ENCODE measurements around the gene CCNO.

Gene CCNO

GRCh38 chr5:55232985-55233928, at the start of gene CCNO:
TSS of gene CCNO (minus strand) at chr5:55233608. CDS start at chr5:55233523, 85 bp downstream.
- in situ Hi-C loops (cut with MboI; ENCODE audit: low sequenced_read_pairs): no loop called here

- in situ Hi-C loops (cut with MboI; ENCODE audit: low sequenced_read_pairs): no loop called here
These were observed 45.4 kb upstream of the CCNO start for GRCh38 chr5:55278778-55279177.

GRCh38 chr5:55276771-55277170, 43.4 kb upstream of the CCNO start:
- in situ Hi-C loops (cut with MboI; ENCODE audit: low sequenced_read_pairs): no loop called here

- in situ Hi-C loops (cut with MboI; ENCODE audit: low sequenced_read_pairs): no loop called here
These were observed 24.9 kb upstream of the CCNO start for GRCh38 chr5:55258339-55258738.

- in situ Hi-C loops (cut with MboI; ENCODE audit: low sequenced_read_pairs): no loop called here
These were observed 21.4 kb upstream of the CCNO start for GRCh38 chr5:55254802-55255201.

GRCh38 chr5:55250064-55250463, 16.7 kb upstream of the CCNO start:
- in situ Hi-C loops (cut with MboI; ENCODE audit: low sequenced_read_pairs): no loop called here

GRCh38 chr5:55241746-55242145, 8.3 kb upstream of the CCNO start:
- in situ Hi-C loops (cut with MboI; ENCODE audit: low sequenced_read_pairs): no loop called here

GRCh38 chr5:55236800-55237199, 3.4 kb upstream of the CCNO start:
- in situ Hi-C loops (cut with MboI; ENCODE audit: low sequenced_read_pairs): no loop called here

- in situ Hi-C loops (cut with MboI; ENCODE audit: low sequenced_read_pairs): no loop called here
These were observed 803 bp upstream of the CCNO start for GRCh38 chr5:55234121-55234700.

GRCh38 chr5:55232271-55232984, 980 bp downstream of the CCNO start:
- in situ Hi-C loops (cut with MboI; ENCODE audit: low sequenced_read_pairs): no loop called here

GRCh38 chr5:55231919-55232270, 1.5 kb downstream of the CCNO start:
- in situ Hi-C loops (cut with MboI; ENCODE audit: low sequenced_read_pairs): no loop called here

- in situ Hi-C loops (cut with MboI; ENCODE audit: low sequenced_read_pairs): no loop called here
These were observed 2.1 kb downstream of the CCNO start for GRCh38 chr5:55231029-55231918.

- in situ Hi-C loops (cut with MboI; ENCODE audit: low sequenced_read_pairs): no loop called here
These were observed 3.2 kb downstream of the CCNO start for GRCh38 chr5:55230086-55230629.

- in situ Hi-C loops (cut with MboI; ENCODE audit: low sequenced_read_pairs): no loop called here
These were observed 5.6 kb downstream of the CCNO start for GRCh38 chr5:55227664-55228430.

- in situ Hi-C loops (cut with MboI; ENCODE audit: low sequenced_read_pairs): no loop called here
These were observed 6.3 kb downstream of the CCNO start, which contains the start of gene MCIDAS for GRCh38 chr5:55226934-55227663. TSS of gene MCIDAS (minus strand) at chr5:55227315. CDS start at chr5:55227138, 177 bp downstream.

GRCh38 chr5:55226027-55226933, 7.1 kb downstream of the CCNO start:
- in situ Hi-C loops (cut with MboI; ENCODE audit: low sequenced_read_pairs): no loop called here

- in situ Hi-C loops (cut with MboI; ENCODE audit: low sequenced_read_pairs): no loop called here
These were observed 8.1 kb downstream of the CCNO start for GRCh38 chr5:55225346-55225745.

GRCh38 chr5:55223812-55224240, 9.6 kb downstream of the CCNO start:
- in situ Hi-C loops (cut with MboI; ENCODE audit: low sequenced_read_pairs): no loop called here

Measured in hTERT RPE-1 (cell line).